Coronary artery (tissue), 2 donors: ENCODE measurements around the gene SEPTIN8.

Experiments
- DNase-seq: peaks from one replicate; pipeline ENCODE4 v3.0.0-alpha.2; 2017; ENCODE audit warnings: low spot score
- H3K27ac ChIP-seq, 2 donors: fragments of 200-600 bp; sonication (generic); one replicate each; pipeline ENCODE4 v1.5.1; 2016 to 2019
- H3K4me3 ChIP-seq: fragments of 200-600 bp; sonication (generic); 2 replicates; pipeline ENCODE4 v1.5.1; 2016; ENCODE audit warnings: mild to moderate bottlenecking, moderate library complexity
- TF ChIP-seq, protein P1 (sequence below): fragments of 200-600 bp; sonication (generic); IDR thresholded peaks from one replicate; pipeline ENCODE4 v1.5.1; 2019; ENCODE audit warnings: antibody characterized with exemption

SEPTIN8 gene

DNA sequence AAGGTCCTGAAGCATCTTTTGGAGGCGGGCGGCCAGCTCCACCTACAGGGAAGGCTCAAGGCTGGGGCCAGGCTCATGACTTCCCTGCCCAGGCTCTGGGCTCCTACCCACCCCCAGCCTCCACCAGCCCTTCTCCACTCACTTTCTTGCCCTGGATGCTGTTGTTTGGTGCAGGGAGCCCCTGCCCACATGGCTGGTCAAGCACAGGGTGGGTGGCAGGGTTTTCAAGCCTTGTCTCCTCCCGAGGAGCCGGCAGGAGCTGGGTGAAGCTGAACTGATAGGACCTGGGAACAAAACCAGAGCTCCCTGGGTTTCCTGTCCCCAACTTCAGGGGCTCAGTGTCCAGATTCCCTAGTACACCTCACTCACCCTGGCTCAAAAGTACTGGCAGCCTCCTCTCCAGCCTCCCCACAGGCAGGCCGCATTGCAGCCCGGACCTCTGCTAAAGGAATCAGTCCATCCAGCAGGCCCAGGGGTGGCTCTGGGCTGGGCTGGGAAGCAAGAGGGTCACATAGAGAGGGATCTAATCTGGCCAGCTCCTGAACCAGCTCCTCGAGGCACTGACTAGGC is 46.5 kb upstream of the SEPTIN8 start:
- Histone ChIP-seq H3K27ac (no peak overlapping the region), H3K4me3 (peak overlapping the region; percentile 61)
- DNase-seq: no peak
- TF ChIP-seq, protein P1, sequence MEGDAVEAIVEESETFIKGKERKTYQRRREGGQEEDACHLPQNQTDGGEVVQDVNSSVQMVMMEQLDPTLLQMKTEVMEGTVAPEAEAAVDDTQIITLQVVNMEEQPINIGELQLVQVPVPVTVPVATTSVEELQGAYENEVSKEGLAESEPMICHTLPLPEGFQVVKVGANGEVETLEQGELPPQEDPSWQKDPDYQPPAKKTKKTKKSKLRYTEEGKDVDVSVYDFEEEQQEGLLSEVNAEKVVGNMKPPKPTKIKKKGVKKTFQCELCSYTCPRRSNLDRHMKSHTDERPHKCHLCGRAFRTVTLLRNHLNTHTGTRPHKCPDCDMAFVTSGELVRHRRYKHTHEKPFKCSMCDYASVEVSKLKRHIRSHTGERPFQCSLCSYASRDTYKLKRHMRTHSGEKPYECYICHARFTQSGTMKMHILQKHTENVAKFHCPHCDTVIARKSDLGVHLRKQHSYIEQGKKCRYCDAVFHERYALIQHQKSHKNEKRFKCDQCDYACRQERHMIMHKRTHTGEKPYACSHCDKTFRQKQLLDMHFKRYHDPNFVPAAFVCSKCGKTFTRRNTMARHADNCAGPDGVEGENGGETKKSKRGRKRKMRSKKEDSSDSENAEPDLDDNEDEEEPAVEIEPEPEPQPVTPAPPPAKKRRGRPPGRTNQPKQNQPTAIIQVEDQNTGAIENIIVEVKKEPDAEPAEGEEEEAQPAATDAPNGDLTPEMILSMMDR: no peak

GRCh38 chr5:132822650-132823480 is 45.8 kb upstream of the SEPTIN8 start:
- Histone ChIP-seq H3K27ac (no peak overlapping the region), H3K4me3 (peak overlapping the region; percentile 61)
- TF ChIP-seq, protein P1: no peak
- DNase-seq: no peak

GRCh38 chr5:132821791-132822190 is 44.8 kb upstream of the SEPTIN8 start:
- no peak overlapping the region for H3K27ac ChIP-seq
- TF ChIP-seq, protein P1: no peak
- no peak for DNase-seq
- H3K4me3 ChIP-seq: no peak overlapping the region

GRCh38 chr5:132821350-132821749 is 44.3 kb upstream of the SEPTIN8 start:
- H3K27ac ChIP-seq: no peak overlapping the region

DNA sequence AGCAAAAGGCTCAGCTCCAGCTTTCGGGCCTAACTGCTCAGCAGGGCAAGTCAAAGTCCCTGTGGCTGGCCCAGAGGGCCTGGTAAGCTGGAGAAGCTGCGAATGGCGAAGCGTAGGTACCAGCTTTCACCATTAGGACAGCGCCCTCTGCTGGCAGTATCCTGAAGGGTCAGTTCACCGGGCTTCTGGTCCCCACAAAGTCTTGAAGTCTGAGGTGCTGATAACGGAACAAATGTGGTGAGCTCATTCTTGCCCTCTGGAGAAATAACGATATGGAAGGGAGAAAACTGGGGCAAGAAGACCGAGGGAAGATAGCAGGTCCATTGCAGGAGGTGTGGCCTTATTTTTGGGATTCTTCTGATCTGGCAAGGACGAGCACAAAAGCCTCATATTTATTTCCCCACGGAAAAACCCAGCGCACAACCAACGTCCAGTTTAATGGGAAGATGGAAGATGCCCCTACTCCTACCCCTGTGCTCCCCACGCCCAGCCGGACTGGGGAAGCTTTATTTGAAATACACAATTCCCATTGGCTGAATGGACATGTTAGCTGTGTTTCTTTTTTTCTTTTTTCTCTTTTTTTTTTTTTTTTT is 43.2 kb upstream of the SEPTIN8 start:
- Histone ChIP-seq H3K4me3 (no peak overlapping the region), H3K27ac (no peak overlapping the region)
- DNase-seq: peak; percentile 91
- TF ChIP-seq, protein P1: peak; percentile 71

More at GRCh38 chr5:132821350-132821749, 44.3 kb upstream of the SEPTIN8 start:
- DNase-seq: no peak
- TF ChIP-seq, protein P1: no peak
- no peak overlapping the region for H3K4me3 ChIP-seq

DNA sequence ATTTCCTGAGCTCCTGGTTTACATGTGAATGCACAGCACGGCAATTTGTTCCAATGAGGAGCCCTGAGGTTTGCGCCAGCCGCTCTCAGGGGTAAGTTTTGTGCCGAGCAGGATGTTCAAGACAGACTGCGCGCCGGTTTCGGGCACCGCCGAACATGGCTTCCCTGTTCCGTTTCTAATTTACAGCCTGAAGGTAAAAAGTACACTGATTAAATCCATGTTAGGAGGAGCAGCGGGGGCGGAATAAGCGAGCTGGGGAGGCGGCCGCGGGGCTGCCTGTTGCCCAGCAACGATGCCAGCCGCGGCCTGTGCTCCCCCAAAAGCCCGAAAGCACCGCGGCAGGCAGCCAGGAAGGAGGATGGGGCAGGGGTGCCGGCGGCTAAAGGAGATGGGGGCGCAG is 42.4 kb upstream of the SEPTIN8 start:
- no peak for DNase-seq
- Histone ChIP-seq H3K27ac (no peak overlapping the region), H3K4me3 (no peak overlapping the region)
- TF ChIP-seq, protein P1: no peak
